Brain pericyte (primary cell): ENCODE measurements around the gene PPP2R2C.

Experiments
- DNase-seq: peaks from one replicate; pipeline ENCODE4 v3.0.0-alpha.2; 2012; ENCODE audit warnings: low read depth, low spot score

The PPP2R2C gene

DNA sequence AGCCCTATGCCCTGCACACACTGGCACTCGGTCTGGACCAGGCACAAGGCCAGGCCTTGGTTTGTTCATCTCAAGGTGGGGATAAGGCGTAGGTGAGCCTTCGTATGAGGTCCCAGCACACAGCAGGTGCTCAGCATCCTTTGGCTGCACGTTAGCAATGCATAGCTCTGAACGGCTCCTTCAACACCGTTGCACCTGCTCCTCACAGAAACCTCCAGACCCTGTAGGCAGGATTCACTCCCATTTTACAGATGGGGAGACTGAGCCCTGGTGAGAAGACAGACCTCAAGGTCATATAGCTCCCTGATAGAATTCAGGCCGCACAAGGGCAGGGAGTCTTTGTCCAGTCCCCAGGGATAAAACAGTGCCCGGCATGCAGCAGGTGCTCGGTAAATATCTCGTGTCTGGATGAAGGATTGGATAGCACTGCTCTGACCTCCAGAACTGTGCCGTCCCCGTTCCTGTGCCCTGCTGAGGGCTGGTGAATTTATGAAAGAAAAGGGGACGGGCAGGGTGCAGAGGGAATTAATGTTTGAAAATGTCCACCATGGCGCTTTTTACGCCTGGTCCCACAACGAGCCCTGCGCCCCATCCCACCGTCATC is 2.4 kb downstream of the PPP2R2C start:
- no peak for DNase-seq

- DNase-seq = no peak
Measured at GRCh38 chr4:6469144-6469543, 3.3 kb downstream of the PPP2R2C start.

- no peak for DNase-seq
Measured at GRCh38 chr4:6468376-6468775, 4.0 kb downstream of the PPP2R2C start.

GRCh38 chr4:6467600-6467999 is 4.8 kb downstream of the PPP2R2C start:
- no peak for DNase-seq

DNA sequence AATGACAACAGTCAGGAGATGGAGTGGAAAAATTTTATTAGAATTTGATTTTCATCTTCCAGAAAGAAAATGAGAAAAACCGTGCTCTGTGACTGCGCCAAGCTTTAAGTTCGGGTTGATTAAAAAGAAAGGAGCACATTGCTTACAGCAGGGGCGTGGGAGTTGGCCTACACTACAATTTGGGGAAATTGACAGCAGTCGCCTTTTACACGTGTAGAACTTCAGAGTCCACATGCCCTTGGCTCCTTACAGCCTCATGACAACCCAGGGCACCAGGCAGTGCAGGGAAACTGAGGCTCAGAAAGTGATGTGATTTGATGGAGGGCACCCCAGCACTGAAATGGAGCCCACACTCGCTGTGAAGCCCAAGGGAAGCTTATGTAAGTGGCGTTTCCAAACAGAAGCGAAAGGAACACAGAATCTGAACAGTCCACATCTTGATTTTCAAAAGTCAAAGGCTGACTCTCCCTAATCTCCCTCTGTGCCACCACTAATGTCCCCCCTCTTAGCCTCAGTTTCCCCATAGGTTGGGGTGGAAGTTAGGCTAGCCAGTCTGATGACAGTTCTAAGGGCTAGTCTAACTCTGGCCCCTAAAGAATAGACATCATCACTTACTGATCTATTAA is 5.5 kb downstream of the PPP2R2C start:
- no peak for DNase-seq

- DNase-seq = no peak
Measured at GRCh38 chr4:6465955-6466354, 6.5 kb downstream of the PPP2R2C start.

GRCh38 chr4:6464842-6465588 is 7.4 kb downstream of the PPP2R2C start:
- no peak for DNase-seq

DNA sequence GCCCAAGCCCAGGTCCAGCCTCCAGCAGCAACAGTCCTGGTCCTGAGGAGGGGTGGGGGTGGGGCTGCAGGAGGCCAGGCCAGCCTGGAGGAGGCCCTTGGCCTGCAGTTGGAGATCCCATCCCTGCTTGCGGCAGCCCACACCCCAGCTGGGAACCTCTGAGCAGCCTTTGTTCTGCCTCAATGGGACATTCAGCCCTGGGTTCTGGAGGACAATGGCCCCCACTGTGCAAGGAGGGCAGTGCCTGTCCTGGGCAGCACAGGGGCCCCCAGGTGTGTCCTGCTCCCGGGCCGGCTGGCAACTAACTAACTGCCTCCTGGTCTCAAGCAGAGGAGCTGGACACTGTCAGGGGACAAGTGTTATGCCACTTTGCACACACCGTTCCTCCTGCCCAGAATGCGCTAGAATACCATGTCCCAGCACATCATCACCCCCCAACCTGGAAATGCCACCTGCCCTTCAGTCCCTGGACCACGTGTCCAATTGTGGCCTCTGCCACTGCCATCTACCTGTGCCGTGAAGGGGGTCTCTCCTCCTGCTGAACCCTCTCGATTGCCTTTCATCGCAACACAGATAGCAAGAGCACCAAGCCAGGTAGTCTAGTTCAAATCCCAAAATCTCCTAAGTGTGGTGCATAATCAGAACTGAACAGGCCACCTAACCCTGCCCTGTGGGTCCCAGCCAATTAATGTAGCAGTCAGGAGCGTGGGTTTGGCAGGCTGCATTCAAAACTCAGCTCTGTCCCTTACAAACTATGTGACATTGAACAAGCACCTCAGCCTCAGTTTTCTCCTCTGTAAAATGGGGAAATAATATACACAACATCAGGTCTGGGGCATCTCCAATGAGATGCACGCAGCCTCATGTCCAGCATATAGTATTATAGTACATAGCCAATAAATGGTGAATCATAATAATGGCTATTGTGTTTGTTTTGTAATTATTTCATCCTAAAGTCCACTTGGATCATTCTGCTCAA is 8.8 kb downstream of the PPP2R2C start:
- no peak for DNase-seq

DNA sequence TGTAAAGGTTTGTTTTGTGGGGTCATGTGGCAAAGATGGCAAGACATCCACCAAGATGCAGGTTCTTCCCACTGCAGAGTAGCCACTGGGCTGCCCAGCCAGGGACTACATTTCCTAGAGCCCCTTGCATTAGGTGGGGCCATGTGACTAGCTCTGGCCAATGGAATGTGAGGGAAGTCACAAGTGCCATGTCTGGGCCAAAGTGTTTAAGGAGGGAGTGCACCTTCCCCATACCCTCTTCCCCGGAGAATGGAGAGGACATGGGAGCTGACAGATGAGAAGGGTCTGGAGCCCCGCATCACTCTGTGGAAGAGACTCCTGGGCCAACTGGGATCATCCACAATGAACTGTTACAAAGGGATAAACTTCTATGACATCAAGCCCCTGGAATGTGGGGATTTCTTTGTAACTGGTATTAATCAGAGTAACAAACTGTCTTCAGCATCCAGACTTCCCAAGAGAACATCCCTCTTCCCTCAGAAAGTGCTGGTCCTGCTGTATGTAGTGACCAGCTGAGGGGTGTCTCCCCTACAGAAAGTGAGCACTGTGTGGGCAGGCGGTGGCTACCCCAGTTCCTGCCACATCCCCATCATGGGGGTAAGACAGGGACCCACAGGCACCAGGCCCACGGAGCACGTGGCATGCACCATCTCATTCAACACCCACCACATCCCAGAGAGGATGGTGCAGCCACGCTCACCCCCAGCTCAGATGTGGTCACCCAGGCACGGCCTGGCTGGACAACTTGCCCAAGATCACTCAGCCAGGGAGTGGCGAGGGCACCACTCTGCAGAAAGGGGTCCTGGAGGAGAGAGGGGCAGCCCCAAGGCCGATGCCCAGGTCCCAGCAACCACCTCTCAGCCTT is 10.9 kb downstream of the PPP2R2C start:
- no peak for DNase-seq

- DNase-seq = no peak
Measured at GRCh38 chr4:6460876-6461275, 11.5 kb downstream of the PPP2R2C start.

- no peak for DNase-seq
Measured at GRCh38 chr4:6458528-6458927, 13.9 kb downstream of the PPP2R2C start.

- DNase-seq = no peak
Measured at GRCh38 chr4:6456450-6456849, 16.0 kb downstream of the PPP2R2C start.

DNA sequence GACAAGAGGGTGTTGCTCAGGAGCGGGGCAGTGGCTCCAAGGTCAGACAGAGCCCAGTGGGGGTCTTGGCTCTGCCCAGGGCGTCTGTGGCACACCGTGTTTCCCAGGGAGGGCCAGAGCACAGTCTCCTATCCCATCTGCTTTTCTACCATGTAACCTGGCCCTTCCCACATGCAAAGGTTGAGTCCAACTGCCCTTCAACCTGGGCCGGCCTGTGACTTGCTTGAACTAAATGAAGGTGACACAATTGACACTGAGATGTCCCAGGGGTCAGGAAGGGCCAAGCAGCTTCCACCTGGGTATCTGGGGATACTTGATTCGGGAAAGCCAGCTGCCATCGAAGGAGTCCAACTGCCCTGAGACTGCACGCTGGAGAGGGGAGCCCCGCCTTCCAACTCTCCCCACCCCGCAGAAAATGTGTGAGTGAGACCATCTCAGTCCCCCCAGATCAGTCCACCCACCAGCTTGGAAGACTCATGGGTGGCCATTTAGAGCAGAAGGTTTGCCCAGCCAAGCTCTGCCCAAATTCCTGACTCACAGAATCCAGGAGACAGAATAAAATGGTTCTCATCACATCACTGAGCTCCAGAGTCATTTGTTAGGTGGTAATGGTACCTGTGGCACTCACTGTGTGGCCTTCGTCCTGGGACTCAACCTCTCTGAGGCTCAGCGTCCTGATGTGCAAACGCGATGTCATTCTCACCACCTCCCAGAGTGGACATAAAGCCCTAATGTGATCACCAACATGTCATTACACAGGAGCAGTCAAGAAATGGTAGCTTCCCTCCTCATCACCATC is 18.1 kb downstream of the PPP2R2C start:
- no peak for DNase-seq

DNA sequence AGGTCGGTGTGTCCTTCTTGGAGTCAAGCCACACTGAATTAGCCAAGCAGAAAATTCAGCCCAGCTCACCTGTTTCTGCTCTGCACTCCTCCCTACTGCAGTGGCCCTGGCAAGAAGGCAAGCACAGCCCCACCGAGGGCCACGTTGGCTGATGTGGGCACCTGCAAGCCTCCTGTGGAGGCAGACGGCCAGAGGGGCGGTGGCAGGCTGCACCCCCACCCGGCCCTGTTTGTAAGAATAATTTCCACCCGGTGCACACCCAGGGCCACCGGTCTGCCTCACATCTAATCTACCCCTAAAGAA is 18.8 kb downstream of the PPP2R2C start:
- DNase-seq = no peak

DNA sequence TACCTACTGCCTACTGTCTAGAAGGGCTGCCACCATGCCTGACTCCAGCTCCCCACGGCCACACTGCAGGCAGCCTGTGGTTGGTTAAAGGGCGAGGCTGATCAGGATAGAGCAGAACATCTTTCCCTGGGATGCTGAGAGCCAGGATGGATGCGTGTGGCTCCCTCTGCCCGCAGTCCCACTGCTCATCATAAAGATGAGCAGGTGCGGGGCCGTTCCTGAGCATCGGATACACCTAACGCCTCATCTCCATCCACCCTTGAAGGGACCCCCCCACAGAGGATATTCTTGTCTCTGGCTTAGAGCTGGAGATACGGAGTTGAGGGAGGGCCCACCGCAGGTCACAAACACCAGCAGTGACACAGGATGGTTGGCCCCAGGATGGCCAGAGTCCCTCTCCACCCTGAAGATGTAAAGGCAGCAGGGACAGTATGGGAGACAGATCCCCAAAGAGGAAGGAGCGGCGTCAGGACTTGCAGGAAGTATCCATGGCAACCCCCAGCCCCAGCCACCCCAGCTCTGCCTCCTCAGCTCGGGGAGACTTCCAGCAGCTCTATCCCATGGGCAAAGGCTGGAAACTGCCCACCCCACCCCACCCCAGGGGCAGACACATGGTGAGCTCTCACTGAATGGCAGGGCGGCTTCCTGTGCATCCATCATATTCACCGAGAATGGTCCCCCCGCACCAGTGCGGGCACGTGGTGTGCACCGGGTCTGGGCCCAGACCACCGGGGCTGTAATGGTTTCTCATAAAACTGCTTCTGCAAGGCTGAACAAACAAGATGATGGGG is 19.3 kb downstream of the PPP2R2C start:
- no peak for DNase-seq

DNA sequence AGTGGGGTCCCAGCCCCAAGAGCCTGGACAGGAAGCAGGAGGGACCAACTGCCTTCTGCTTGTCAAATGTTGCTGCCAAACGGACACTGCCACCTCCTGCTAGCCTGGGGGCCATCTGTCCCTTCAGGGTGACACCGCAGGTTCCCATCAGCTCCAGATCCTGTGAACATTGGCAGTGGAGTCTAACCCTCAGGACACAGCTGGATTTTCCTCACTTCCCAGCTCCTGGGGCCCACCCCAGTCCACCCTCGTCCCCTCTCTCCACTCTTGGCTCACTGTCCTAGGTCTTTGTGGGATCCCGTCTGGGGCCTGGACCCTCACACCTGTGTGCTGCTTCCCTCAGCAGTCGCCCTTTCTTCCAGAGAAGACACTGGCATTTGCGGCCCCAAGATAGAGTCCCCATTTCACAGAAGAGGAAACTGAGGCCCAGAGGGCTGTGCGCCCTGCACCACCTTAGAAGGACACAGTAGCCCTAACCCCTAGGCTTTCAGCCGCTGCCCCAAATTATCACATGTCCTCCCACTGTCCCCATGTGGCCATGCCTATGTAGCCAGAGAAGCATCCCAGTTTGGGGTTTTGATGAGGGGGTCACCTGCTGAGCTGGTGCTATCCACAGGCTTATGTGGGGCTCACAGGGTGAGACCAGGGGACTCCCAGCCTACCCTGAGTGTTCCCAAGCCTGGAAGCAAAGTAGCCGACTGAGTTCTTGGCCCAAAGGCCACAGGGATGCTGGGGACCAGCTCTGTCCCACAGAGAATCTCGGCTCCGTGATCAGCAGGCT is 20.1 kb downstream of the PPP2R2C start:
- no peak for DNase-seq

GRCh38 chr4:6451309-6451708 is 21.1 kb downstream of the PPP2R2C start:
- DNase-seq = no peak

GRCh38 chr4:6450709-6451108 is 21.7 kb downstream of the PPP2R2C start:
- DNase-seq = no peak
